Measurements from ENCODE around the gene COQ5. TPM values are rescaled to one million over a fixed set of nuclear protein-coding genes. Genes with fewer than 3 reads are reported as not detected.

Gene COQ5
- total RNA-seq, 1 donor from 2014 or later: 36.2 TPM

- H3K27me3 Mint-ChIP-seq: no peaks in the 10 kb centered on the region
- no peak overlapping the region for H3K4me3 Mint-ChIP-seq (ENCODE audit: low read depth)
- no peak overlapping the region for H3K27ac Mint-ChIP-seq
- no peak for DNase-seq (ENCODE audit: low spot score, unreplicated experiment)
- peaks cover 35% of the 10 kb centered on the region for H3K36me3 Mint-ChIP-seq (ENCODE audit: insufficient read depth)
- no peaks in the 10 kb centered on the region for H3K4me1 Mint-ChIP-seq (ENCODE audit: low read depth)
- no peaks in the 10 kb centered on the region for H3K9me3 Mint-ChIP-seq (ENCODE audit: low read depth)
- no peak for TF ChIP-seq CTCF (IDR thresholded peaks at IDR 0.05; ENCODE audit: unreplicated experiment)
These were observed 34.5 kb upstream of the COQ5 start for GRCh38 chr12:120563495-120563894.

GRCh38 chr12:120562906-120563305 is 33.9 kb upstream of the COQ5 start:
- Mint-ChIP-seq H3K9me3 (ENCODE audit: low read depth) (no peaks in the 10 kb centered on the region), H3K27ac (no peak overlapping the region), H3K36me3 (ENCODE audit: insufficient read depth) (peaks cover 35% of the 10 kb centered on the region), H3K4me1 (ENCODE audit: low read depth) (no peaks in the 10 kb centered on the region), H3K27me3 (no peaks in the 10 kb centered on the region), H3K4me3 (ENCODE audit: low read depth) (no peak overlapping the region)
- no peak for TF ChIP-seq CTCF (IDR thresholded peaks at IDR 0.05; ENCODE audit: unreplicated experiment)
- no peak for DNase-seq (ENCODE audit: low spot score, unreplicated experiment)

- TF ChIP-seq CTCF (IDR thresholded peaks at IDR 0.05; ENCODE audit: unreplicated experiment): no peak
- DNase-seq (ENCODE audit: low spot score, unreplicated experiment): no peak
- H3K4me3 Mint-ChIP-seq (ENCODE audit: low read depth): no peak overlapping the region
- H3K36me3 Mint-ChIP-seq (ENCODE audit: insufficient read depth): peaks cover 21% of the 10 kb centered on the region
- no peaks in the 10 kb centered on the region for H3K9me3 Mint-ChIP-seq (ENCODE audit: low read depth)
- H3K4me1 Mint-ChIP-seq (ENCODE audit: low read depth): no peaks in the 10 kb centered on the region
- no peak overlapping the region for H3K27ac Mint-ChIP-seq
- no peaks in the 10 kb centered on the region for H3K27me3 Mint-ChIP-seq
These were observed 28.6 kb upstream of the COQ5 start for GRCh38 chr12:120557589-120557988.

- Mint-ChIP-seq H3K9me3 (ENCODE audit: low read depth) (no peaks in the 10 kb centered on the region), H3K27ac (no peak overlapping the region), H3K4me3 (ENCODE audit: low read depth) (no peak overlapping the region), H3K27me3 (no peaks in the 10 kb centered on the region), H3K4me1 (ENCODE audit: low read depth) (no peaks in the 10 kb centered on the region), H3K36me3 (ENCODE audit: insufficient read depth) (peaks cover 16% of the 10 kb centered on the region)
- DNase-seq (ENCODE audit: low spot score, unreplicated experiment): no peak
- TF ChIP-seq CTCF (IDR thresholded peaks at IDR 0.05; ENCODE audit: unreplicated experiment): no peak
These were observed 25.7 kb upstream of the COQ5 start for GRCh38 chr12:120554678-120555077.

- peaks cover 10% of the 10 kb centered on the region for H3K4me1 Mint-ChIP-seq (ENCODE audit: low read depth)
- no peaks in the 10 kb centered on the region for H3K27me3 Mint-ChIP-seq
- DNase-seq (ENCODE audit: low spot score, unreplicated experiment): no peak
- H3K4me3 Mint-ChIP-seq (ENCODE audit: low read depth): no peak overlapping the region
- H3K36me3 Mint-ChIP-seq (ENCODE audit: insufficient read depth): peaks cover 9% of the 10 kb centered on the region
- no peak for TF ChIP-seq CTCF (IDR thresholded peaks at IDR 0.05; ENCODE audit: unreplicated experiment)
- H3K9me3 Mint-ChIP-seq (ENCODE audit: low read depth): no peaks in the 10 kb centered on the region
- no peak overlapping the region for H3K27ac Mint-ChIP-seq
These were observed 17.1 kb upstream of the COQ5 start for GRCh38 chr12:120546050-120546386.

Measured in progenitor cell of endocrine pancreas (in vitro differentiated cells).